HL-60 (cell line): Measurements from ENCODE around the gene ABCF2.

Source experiments
- DNase-seq, 2 experiments: peaks; one replicate each; pipeline ENCODE4 v3.0.0-alpha.2; 2010 to 2020; ENCODE audit warnings: low read depth in 1 of 2, low spot score in 1 of 2
- H3K27ac ChIP-seq: fragments of 250-450 bp; sonication (Bioruptor Pico); replicated peaks from 2 replicates; pipeline ENCODE4 v1.5.1; 2020; ENCODE audit warnings: mild to moderate bottlenecking, moderate library complexity
- H3K27me3 ChIP-seq: fragments of 250-450 bp; sonication (Bioruptor Pico); 2 replicates; pipeline ENCODE4 v1.5.1; 2021; ENCODE audit warnings: mild to moderate bottlenecking, moderate library complexity; ENCODE audit not compliant: insufficient read depth, poor library complexity, severe bottlenecking
- H3K4me3 ChIP-seq: replicated peaks from 2 replicates; pipeline ENCODE4 v1.5.1; 2011; ENCODE audit warnings: mild to moderate bottlenecking, control low read depth, low read length; ENCODE audit not compliant: insufficient read depth
- GABPA ChIP-seq: IDR thresholded peaks from 2 replicates; pipeline ENCODE4 v1.6.1; 2012; ENCODE audit warnings: low read depth
- POLR2AphosphoS5 ChIP-seq: IDR thresholded peaks from 2 replicates; pipeline ENCODE4 v1.6.1; 2012; ENCODE audit warnings: low read depth
- SPI1 ChIP-seq: IDR thresholded peaks from 2 replicates; pipeline ENCODE4 v1.6.1; 2012; ENCODE audit warnings: low read depth, mild to moderate bottlenecking, borderline replicate concordance
- TF ChIP-seq, protein P1 (sequence below): IDR thresholded peaks from one replicate; pipeline ENCODE4 v1.5.1; 2011; ENCODE audit warnings: low read length, control low read depth, inconsistent platforms; ENCODE audit not compliant: insufficient read depth
- TF ChIP-seq, protein P2 (sequence below): IDR thresholded peaks from 2 replicates; pipeline ENCODE4 v1.6.1; 2012; ENCODE audit warnings: low read depth; ENCODE audit not compliant: insufficient replicate concordance

Gene ABCF2

DNA sequence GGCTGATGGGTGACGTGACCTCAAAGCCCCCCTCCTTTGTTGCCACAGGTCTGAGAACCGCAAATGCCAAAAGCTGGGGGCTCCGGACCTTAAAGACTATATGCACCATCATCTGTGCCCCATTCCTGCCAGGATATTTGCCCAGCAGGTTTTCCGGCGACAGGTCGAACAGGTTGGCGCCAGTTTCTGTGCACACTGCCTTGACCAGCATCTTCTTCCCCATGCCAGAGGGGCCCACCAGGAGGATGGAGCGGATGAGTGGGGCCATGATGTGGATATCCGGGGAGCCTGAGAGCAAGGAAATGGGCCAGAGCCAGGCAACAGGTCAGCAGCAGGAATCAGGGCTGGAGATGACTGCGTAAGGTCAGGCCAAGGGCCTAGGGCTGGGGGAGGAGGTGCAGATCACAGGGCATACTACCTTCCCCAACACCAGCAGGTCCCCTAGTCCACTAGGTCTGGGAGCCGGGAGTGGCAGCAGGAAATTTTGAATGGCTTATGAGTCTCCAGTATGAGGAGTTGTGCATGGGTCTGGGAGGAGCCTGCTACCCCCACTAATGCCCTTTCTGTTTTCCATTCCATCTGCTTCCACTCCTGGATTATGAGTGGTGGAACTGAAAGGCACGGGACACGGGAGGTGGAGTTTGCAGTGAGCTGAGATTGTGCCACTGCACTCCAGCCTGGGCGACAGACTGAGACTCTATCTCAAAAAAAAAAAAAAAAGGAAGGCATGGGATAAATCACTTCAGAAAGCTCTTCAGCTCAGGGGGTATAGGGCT lies 33.6 kb downstream of the ABCF2 start:
- Histone ChIP-seq H3K27ac (no peak overlapping the region), H3K4me3 (no peak overlapping the region), H3K27me3 (peaks cover 22% of the 10 kb centered on the region)
- TF ChIP-seq, protein P1, sequence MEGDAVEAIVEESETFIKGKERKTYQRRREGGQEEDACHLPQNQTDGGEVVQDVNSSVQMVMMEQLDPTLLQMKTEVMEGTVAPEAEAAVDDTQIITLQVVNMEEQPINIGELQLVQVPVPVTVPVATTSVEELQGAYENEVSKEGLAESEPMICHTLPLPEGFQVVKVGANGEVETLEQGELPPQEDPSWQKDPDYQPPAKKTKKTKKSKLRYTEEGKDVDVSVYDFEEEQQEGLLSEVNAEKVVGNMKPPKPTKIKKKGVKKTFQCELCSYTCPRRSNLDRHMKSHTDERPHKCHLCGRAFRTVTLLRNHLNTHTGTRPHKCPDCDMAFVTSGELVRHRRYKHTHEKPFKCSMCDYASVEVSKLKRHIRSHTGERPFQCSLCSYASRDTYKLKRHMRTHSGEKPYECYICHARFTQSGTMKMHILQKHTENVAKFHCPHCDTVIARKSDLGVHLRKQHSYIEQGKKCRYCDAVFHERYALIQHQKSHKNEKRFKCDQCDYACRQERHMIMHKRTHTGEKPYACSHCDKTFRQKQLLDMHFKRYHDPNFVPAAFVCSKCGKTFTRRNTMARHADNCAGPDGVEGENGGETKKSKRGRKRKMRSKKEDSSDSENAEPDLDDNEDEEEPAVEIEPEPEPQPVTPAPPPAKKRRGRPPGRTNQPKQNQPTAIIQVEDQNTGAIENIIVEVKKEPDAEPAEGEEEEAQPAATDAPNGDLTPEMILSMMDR = no peak
- TF ChIP-seq SPI1 (no peak), POLR2AphosphoS5 (no peak), GABPA (no peak)
- TF ChIP-seq, protein P2, sequence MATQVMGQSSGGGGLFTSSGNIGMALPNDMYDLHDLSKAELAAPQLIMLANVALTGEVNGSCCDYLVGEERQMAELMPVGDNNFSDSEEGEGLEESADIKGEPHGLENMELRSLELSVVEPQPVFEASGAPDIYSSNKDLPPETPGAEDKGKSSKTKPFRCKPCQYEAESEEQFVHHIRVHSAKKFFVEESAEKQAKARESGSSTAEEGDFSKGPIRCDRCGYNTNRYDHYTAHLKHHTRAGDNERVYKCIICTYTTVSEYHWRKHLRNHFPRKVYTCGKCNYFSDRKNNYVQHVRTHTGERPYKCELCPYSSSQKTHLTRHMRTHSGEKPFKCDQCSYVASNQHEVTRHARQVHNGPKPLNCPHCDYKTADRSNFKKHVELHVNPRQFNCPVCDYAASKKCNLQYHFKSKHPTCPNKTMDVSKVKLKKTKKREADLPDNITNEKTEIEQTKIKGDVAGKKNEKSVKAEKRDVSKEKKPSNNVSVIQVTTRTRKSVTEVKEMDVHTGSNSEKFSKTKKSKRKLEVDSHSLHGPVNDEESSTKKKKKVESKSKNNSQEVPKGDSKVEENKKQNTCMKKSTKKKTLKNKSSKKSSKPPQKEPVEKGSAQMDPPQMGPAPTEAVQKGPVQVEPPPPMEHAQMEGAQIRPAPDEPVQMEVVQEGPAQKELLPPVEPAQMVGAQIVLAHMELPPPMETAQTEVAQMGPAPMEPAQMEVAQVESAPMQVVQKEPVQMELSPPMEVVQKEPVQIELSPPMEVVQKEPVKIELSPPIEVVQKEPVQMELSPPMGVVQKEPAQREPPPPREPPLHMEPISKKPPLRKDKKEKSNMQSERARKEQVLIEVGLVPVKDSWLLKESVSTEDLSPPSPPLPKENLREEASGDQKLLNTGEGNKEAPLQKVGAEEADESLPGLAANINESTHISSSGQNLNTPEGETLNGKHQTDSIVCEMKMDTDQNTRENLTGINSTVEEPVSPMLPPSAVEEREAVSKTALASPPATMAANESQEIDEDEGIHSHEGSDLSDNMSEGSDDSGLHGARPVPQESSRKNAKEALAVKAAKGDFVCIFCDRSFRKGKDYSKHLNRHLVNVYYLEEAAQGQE = no peak
- DNase-seq = no peak

DNA sequence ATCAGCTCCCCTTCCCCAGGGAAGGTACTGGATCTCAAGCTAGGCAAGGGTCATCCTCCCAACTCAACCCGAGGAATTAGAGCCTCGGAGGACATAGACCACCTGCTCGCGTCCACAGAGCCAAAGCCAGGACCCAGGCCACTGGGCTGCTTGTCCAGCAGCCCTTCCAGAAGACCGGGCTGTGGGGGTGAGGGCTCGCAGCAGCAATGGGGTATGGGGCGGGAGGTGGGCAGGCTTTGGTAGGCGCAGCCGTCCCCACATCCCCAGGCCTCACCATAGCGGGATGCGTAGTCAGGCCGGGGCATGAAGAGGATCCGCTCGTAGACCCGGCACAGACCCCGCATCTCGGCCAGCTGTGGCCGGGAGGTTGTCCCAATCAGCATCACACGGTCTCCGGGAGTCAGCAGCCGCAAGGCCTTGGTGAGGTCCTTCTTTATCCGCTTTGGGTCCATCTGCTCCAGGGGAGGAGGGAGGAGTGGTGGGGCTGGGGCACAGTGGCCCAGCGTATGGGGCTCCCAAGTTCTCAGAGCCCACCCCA lies 34.9 kb downstream of the ABCF2 start:
- H3K27me3 ChIP-seq = peaks cover 22% of the 10 kb centered on the region
- H3K4me3 ChIP-seq = no peak overlapping the region
- H3K27ac ChIP-seq = no peak overlapping the region
- no peak for TF ChIP-seq POLR2AphosphoS5
- TF ChIP-seq, protein P2 = no peak
- no peak for TF ChIP-seq GABPA
- TF ChIP-seq, protein P1 = no peak
- no peak for TF ChIP-seq SPI1
- DNase-seq = no peak

DNA sequence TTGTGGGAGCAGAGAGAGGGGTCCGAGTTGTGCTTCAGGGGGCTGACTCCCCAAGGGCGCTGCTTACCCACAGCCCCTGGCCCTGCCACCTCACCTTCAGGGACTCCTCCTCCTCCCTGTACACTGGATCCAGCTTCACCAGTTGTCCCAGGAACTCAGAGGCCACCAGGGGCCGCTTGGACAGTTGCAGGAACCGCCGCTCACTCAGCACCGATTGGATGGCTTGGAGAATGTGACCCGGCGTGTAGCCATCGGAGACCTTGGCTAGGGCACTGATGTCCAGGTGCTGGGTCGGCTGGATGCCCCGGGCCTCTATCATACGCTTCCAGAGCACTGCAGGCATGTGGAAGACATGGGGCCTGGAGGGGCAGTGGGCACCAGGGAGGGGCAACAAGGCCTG lies 35.5 kb downstream of the ABCF2 start:
- H3K4me3 ChIP-seq = no peak overlapping the region
- no peak for DNase-seq
- peaks cover 22% of the 10 kb centered on the region for H3K27me3 ChIP-seq
- TF ChIP-seq SPI1 = no peak
- TF ChIP-seq POLR2AphosphoS5 = no peak
- H3K27ac ChIP-seq = no peak overlapping the region

DNA sequence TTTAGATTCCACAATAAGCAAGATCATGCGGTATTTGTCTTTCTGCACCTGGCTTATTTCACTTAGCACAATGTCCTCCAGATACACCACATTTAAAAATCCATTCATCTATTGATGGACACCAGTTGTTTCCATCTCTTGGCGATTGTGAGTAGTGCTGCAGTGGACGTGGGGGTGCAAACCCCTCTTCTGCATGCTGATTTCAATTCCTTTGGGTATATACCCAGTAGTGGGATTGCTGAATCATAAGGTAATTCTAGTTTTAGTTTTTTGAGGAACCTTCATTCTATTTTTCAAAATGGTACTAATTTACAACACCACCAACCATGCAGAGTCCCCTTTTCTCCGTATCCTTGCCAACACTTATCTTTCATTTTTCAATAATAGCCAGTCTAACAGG lies 38.0 kb downstream of the ABCF2 start:
- Histone ChIP-seq H3K4me3 (no peak overlapping the region), H3K27ac (no peak overlapping the region), H3K27me3 (peaks cover 12% of the 10 kb centered on the region)
- no peak for DNase-seq
- TF ChIP-seq POLR2AphosphoS5 (no peak), SPI1 (no peak), GABPA (no peak)
- TF ChIP-seq, protein P2 = no peak
- TF ChIP-seq, protein P1 = no peak
